Myocyte (in vitro differentiated cells): ENCODE data around the gene TCF12. TPM values are rescaled to one million over a fixed set of nuclear protein-coding genes. Genes with fewer than 3 reads are reported as not detected.
"Not testable (repeated sequence)": the region's sequence is repeated elsewhere in the genome, so short reads cannot be mapped to it uniquely, and the experiment has no call there.

ENCODE experiments used
- DNase-seq: peaks from one replicate; pipeline ENCODE4 v3.0.0-alpha.2; 2012; ENCODE audit warnings: low read depth
- total RNA-seq: library from RNA; depleted of rRNA; stranded (reverse); fragments of >200 nt; gene quantifications from 2 replicates; pipeline ENCODE4 v1.2.3, GENCODE V29; 2014

TCF12 gene
- total RNA-seq, 1 donor from 2014 or later: 128 TPM

GRCh38 chr15:56973463-56973862 lies 55.0 kb downstream of the TCF12 start:
- no peak for DNase-seq

- DNase-seq: no peak
These were observed 58.8 kb downstream of the TCF12 start for GRCh38 chr15:56977232-56977631.

GRCh38 chr15:56978898-56979662 lies 60.6 kb downstream of the TCF12 start:
- DNase-seq: no peak

DNA sequence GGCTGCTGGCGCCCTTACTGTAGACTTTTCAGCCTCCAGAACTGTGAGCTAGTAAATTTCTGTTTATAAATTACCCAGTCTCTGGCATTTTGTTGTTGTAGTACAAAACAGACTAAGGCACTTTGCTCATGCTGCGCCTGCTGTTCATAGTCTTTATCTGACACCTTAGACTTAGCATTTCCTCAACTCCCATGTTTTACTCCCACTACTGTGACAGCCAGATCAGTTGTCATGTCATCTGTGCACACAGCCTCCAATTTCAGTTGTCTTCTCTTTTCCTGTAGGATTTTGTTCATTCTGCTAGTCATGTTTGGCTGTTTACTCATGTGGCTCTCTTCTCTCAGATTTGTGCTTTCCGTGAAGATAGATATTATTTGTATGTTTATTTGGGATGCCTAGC lies 62.0 kb downstream of the TCF12 start:
- DNase-seq: no peak

- DNase-seq: no peak
These were observed 62.7 kb downstream of the TCF12 start for GRCh38 chr15:56981160-56981559.

DNA sequence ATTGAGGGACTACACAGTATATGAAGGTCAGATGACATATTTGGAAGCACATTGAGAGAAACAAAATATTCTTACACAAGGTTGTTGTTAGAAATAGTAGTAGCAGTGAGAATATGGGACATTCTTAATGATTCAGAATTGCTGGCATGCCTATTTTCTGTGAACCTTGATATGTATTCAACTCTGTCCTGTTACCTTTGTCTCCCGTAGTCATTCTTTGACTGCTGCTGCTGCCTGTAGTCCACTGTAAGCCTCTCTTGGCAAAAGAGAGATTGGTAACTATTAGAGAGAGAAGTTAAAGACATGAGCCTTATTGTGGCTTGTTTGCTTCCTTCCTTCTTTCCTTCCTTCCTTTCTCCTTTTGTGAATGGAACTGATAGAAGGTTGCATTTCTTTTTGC lies 64.5 kb downstream of the TCF12 start:
- no peak for DNase-seq

DNA sequence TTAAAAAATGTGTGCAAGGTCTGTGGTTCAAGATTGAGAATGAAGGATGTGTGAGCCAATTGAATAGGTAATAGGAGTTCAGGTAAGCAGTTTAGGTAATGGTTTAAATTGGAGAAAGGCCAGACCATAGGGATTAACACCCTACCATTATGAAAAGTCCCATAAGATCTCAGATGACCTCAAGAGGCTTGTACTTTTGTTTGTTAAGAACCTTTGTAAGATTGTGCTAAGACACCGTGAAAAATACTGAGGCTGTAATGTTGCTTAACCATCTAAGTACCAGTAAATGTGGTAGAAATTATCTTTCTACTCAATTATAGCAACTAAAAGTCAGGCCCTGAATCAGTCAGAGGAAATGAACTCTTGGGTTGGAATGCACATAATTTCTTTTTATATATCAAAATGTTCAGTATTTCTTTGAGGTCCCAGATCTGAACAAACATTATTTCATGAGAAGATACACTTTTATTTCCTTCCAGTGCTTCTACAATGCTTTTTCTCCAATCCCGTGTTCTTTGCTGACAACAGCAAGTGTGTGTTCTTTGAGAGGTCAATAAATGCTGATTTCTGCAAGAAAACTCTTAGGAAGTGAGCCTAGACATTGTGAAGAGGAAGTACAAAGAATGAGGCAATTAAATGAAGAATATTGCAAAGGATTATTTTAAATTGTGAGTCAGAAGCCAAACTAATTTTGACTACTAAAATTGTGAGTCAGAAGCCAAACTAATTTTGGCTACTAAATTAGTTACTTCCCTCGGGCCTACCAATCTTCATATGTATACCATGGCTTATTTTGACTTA lies 66.4 kb downstream of the TCF12 start:
- no peak for DNase-seq

DNA sequence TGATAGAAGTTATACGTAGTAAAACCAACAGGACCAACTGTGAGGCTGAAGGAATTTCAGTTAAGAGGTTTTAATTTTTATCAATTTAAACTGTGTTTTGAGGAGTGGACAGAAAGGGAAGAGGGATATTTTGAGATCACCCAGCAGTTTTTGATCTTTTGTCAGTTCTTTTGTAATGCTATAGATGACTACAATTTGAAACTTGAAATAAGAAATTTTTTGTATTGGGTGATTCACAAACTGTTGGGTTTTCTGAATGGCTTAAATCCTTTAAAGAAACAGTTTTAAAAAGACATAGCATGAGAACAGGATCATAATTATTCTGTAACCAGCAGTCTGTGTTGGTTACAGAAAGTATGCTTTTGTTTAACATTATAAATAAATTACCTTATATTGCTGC lies 67.4 kb downstream of the TCF12 start:
- no peak for DNase-seq

GRCh38 chr15:56987286-56987685 lies 68.8 kb downstream of the TCF12 start:
- no peak for DNase-seq

DNA sequence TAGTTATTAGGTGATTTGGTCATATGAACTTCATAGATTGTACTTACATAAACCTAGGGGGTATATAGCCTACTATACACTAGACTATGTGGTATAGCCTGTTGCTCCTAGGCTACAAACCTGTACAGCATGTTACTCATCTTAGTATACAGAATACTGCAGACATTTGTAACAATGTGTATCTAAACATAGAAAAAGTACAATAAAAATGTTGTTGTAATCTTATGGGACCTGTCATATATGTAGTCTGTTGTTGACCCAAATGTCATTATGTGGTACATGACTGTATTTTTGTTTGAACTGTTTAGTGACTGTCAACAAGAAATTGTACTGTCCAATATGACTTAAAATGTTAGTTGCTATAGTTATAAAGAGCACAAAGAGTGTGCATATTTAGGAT lies 69.8 kb downstream of the TCF12 start:
- DNase-seq: no peak

- DNase-seq: no peak
These were observed 71.0 kb downstream of the TCF12 start for GRCh38 chr15:56989411-56989924.

- DNase-seq: no peak
These were observed 72.6 kb downstream of the TCF12 start for GRCh38 chr15:56991017-56991416.

GRCh38 chr15:56992725-56993124 lies 74.3 kb downstream of the TCF12 start:
- no peak for DNase-seq

DNA sequence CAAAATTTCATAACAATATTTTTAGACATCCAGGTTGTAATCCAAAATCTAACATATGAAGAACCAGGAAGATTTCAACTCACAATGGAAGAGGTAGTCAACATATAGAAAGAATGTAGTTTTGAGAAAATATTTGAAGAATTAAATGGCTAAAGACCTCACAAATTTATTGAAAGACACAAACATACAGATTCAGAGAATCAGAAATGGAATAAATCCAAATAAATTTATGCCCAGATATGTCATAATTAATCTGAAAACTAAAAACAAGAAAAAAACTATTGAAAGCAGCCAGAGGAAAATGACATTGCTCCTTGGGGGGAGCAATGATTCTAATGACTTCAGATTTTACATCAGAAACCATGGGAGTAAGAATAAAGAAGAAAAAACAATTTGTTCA lies 75.8 kb downstream of the TCF12 start:
- no peak for DNase-seq

DNA sequence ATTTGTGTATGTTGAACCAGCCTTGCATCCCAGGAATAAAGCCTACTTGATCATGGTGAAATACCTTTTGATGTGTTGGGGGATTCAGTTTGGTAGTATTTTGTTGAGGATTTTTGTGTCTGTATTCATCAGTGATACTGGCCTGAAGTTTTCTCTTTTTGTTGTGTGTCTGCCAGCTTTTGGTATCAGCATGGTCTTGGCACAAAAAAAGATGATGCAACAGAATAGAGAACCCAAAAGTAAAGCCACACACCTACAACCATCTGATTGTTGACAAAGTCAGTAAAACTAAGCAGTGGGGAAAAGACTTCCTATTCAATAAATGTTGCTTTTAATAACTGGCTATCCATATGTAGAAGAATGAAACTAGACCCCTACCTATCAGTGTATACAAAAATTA lies 77.6 kb downstream of the TCF12 start:
- DNase-seq: no peak

- DNase-seq: no peak
These were observed 78.5 kb downstream of the TCF12 start for GRCh38 chr15:56996746-56997470.

GRCh38 chr15:57003418-57003817 lies 85.0 kb downstream of the TCF12 start:
- no peak for DNase-seq

GRCh38 chr15:57005244-57005643 lies 86.8 kb downstream of the TCF12 start:
- no peak for DNase-seq

DNA sequence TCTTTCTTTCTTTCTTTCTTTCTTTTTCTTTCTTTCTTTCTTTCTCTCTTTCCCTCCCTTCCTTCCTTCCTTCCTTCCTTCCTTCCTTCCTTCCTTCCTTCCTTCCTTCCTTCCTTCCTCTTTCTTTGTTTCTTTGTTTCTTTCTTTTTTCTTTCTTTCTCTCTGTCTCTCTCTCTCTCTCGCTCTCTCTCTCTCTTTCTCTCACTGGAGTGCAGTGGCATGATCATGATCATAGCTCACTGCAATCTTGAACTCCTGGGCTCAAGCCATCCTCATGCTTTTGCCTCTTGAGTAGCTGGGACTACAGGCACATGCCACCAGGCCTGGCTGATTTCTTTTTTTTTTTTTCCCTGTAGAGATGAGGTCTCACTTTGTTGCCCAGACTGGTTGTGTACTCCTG lies 89.4 kb downstream of the TCF12 start:
- DNase-seq: not testable (repeated sequence)

GRCh38 chr15:57010724-57011123 lies 92.3 kb downstream of the TCF12 start:
- DNase-seq: no peak

- DNase-seq: no peak
These were observed 94.1 kb downstream of the TCF12 start for GRCh38 chr15:57012556-57012955.

GRCh38 chr15:57014896-57015295 lies 96.5 kb downstream of the TCF12 start:
- DNase-seq: not testable (repeated sequence)
